Loucy (cell line): ENCODE data around the gene BTN3A1.

Experiments used
- EZH2phosphoT487 ChIP-seq: fragments of 200-600 bp; IDR thresholded peaks from 2 replicates; pipeline ENCODE4 v1.6.1; 2018; ENCODE audit warnings: antibody characterized with exemption, mild to moderate bottlenecking, moderate library complexity, borderline replicate concordance
- TF ChIP-seq, protein P1 (sequence below): fragments of 200-600 bp; sonication (generic); conservative IDR thresholded peaks from 2 replicates; pipeline ENCODE4 v1.5.1; 2014; ENCODE audit warnings: mild to moderate bottlenecking, antibody characterized with exemption, low read length

DNA sequence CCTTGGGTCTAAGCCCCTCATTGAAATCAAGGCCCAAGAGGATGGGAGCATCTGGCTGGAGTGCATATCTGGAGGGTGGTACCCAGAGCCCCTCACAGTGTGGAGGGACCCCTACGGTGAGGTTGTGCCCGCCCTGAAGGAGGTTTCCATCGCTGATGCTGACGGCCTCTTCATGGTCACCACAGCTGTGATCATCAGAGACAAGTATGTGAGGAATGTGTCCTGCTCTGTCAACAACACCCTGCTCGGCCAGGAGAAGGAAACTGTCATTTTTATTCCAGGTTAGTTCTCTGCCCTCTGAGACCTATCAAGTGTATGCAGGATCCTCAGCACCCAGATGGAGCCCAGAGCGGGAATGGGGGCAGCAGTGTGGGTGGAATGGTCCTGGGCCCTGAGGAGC lies 14.1 kb upstream of the BTN3A1 start:
- TF ChIP-seq, protein P1, sequence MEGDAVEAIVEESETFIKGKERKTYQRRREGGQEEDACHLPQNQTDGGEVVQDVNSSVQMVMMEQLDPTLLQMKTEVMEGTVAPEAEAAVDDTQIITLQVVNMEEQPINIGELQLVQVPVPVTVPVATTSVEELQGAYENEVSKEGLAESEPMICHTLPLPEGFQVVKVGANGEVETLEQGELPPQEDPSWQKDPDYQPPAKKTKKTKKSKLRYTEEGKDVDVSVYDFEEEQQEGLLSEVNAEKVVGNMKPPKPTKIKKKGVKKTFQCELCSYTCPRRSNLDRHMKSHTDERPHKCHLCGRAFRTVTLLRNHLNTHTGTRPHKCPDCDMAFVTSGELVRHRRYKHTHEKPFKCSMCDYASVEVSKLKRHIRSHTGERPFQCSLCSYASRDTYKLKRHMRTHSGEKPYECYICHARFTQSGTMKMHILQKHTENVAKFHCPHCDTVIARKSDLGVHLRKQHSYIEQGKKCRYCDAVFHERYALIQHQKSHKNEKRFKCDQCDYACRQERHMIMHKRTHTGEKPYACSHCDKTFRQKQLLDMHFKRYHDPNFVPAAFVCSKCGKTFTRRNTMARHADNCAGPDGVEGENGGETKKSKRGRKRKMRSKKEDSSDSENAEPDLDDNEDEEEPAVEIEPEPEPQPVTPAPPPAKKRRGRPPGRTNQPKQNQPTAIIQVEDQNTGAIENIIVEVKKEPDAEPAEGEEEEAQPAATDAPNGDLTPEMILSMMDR, result no peak
- no peak for TF ChIP-seq EZH2phosphoT487
